Heart right ventricle (tissue), 16 donors: ENCODE data around the gene SIX3. TPM values are rescaled to one million over a fixed set of nuclear protein-coding genes. Genes with fewer than 3 reads are reported as not detected.

Experiments used
- ATAC-seq, 8 donors: fragments of 200-7000 bp; cut with Tn5 transposase; one replicate each; pipeline ENCODE4 v1.9.1; 2020; ENCODE audit warnings: mild to moderate bottlenecking in 8 of 8, moderate library complexity in 8 of 8, moderate number of reproducible peaks in 1 of 8
- DNase-seq, 2 donors: peaks; one replicate each; pipeline ENCODE4 v3.0.0-alpha.2; 2020
- H3K27ac ChIP-seq, 10 donors: fragments of 200-600 bp; sonication (generic) in 2 of 10; one replicate each; pipeline versions ENCODE4 v1.5.0 to v1.8.0; 2020 to 2022; ENCODE audit warnings: mild to moderate bottlenecking in 3 of 10
- H3K27me3 ChIP-seq, 7 donors: fragments of 200-600 bp; one replicate each; pipeline ENCODE4 v1.8.0; 2021 to 2022; ENCODE audit warnings: mild to moderate bottlenecking in 2 of 7
- H3K36me3 ChIP-seq, 9 donors: fragments of 200-600 bp; sonication (generic) in 1 of 9; one replicate each; pipeline versions ENCODE4 v1.5.0 to v1.8.0; 2020 to 2022; ENCODE audit warnings: mild to moderate bottlenecking in 2 of 9
- H3K4me1 ChIP-seq, 9 donors: fragments of 200-600 bp; sonication (generic) in 1 of 9; one replicate each; pipeline versions ENCODE4 v1.5.0 to v1.8.0; 2020 to 2022; ENCODE audit warnings: mild to moderate bottlenecking in 4 of 9
- H3K4me3 ChIP-seq, 10 donors: fragments of 200-600 bp; sonication (generic) in 2 of 10; one replicate each; pipeline versions ENCODE4 v1.5.0 to v1.8.0; 2020 to 2022; ENCODE audit warnings: mild to moderate bottlenecking in 7 of 10, moderate library complexity in 2 of 10
- H3K9me3 ChIP-seq, 11 donors: fragments of 200-600 bp in 10 of 11; sonication (generic) in 2 of 11; one replicate each; pipeline versions ENCODE4 v1.5.0 to v1.8.0; 2013 to 2022; ENCODE audit warnings: mild to moderate bottlenecking in 2 of 11, control low read depth in 1 of 11, moderate library complexity in 1 of 11
- WGBS, 2 donors: extraction: QIAGEN DNeasy Blood & Tissue Kit; methylation state at CpG; one replicate each; pipeline ENCODE4 v1.1.7; 2013; ENCODE audit warnings: inconsistent platforms in 1 of 2; 5-methylcytosine and 5-hydroxymethylcytosine counted together
- intact Hi-C, 10 donors: fragments of 100-400 bp; cut with DNase I; formaldehyde crosslinking; loops; one replicate each; pipeline versions ENCODE4 v1.11.1 to v1.14.2; 2022
- polyA plus RNA-seq, 2 donors: library from polyadenylated mRNA; stranded (reverse); fragments of 200-250 nt; gene quantifications; one replicate each; pipeline ENCODE4 v1.2.3, GENCODE V29; 2013
- total RNA-seq, 10 donors: library from RNA; stranded (reverse); fragmentation: NEBNext Ultra II Directional in 3 of 10; extraction: Animal tissue kit (Norgen Biotek cat#: 25700) in 3 of 10; gene quantifications; one replicate each; pipeline versions ENCODE4 v1.2.1 to v1.2.4, GENCODE V29; 2021 to 2023
- TF ChIP-seq, protein P1 (sequence below), 9 donors: fragments of 200-600 bp; sonication (generic) in 2 of 9; IDR thresholded peaks; one replicate each; pipeline versions ENCODE4 v1.5.0 to v1.8.0; 2021 to 2022; ENCODE audit warnings: antibody characterized with exemption in 9 of 9, mild to moderate bottlenecking in 5 of 9, moderate library complexity in 1 of 9
- donor health status: Arrhythmogenic right ventricular cardiomyopathy.
- donor health status: ischemic (EF 13 %, LVEDD 7.1; RV severe dilation, severe dysfunction).
- donor health status: healthy with polysubstance abuse.
- donor health status: DM: no; HTN: yes; CAD: no.
- donor health status: DM: no; HTN: no; CAD: no.
- donor health status: ischemic (EF 25% LVEDD 6.9; RV normal size, moderate dysfunction).
- donor health status: ischemic (EF 25% LVEDD 5.7; RV mildly dilated, moderate dysfunction).
- donor health status: healthy.
- donor health status: DM: yes; HTN: yes; CAD: no.
- donor health status: Ischemic cardiomyopathy.
- donor health status: ischemic (EF 35%, LVEDD 5.7; RV mildly dilated, moderate dysfunction).
- donor health status: nonischemic (EF 11% LVEDD 7.7; RV severe dilation, severe dysfunction).
- donor health status: DM: yes; HTN: yes; CAD: no.
- donor health status: PGD.
- donor health status: ischemic (EF 29% LVEDD 5.4; RV normal size, mild dysfunction).
- donor health status: nonischemic (EF 23%, LVEDD 6.1; RV moderate dilation, normal function).

SIX3 gene
- total and polyA plus RNA-seq, 12 donors = not detected

DNA sequence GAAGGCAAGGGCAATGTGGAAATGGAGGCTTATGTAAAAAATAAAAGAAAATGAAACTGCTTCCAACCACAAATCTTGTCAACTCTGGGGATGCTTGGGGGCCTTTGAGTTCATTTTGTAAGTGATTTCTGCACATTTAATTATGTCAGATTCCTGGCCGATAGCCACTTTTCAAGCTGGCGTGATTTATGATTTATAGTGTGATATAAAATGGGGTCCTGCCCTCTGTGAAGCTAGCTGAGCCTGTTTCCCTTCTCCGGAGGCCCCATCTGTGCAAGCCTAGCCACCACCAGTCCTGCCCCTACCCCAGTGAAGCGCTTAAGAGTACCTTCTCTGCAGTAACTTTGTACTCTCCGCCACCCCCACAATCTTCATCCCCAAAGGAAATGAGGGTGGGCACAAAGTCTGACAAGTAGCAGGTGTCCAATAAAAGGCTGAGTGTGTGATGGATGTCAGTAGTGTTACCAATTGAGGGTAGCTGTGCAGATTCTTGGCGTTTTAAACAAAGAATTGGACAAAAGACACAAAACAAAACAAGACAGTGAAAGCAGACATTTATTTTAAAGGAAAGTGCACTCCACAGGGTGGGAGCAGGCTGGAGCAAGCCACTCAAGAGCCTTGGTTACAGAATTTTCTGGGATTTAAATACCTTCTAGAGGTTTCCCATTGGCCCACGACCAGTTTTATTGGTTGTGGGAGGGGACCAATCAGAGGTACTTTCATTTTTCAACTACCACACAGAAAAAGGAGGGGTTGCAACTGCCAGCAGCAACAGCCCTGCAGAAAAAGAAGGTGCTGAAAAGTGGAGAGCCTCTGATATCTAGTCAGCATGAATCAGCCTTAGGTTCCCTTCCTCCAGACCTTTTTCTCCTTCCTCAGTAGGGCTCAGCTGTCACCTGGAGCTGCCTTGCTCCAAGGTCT is 39.0 kb upstream of the SIX3 start:
- DNase-seq = no peak
- H3K4me1 ChIP-seq = no peaks in the 10 kb centered on the region
- peaks cover 0 to 91% (median 72%) of the 10 kb centered on the region in 7 donors for H3K27me3 ChIP-seq
- no peak overlapping the region for H3K27ac ChIP-seq
- H3K9me3 ChIP-seq = no peaks in the 10 kb centered on the region
- H3K4me3 ChIP-seq = no peak overlapping the region
- intact Hi-C loops = no loop called here
- no peak for ATAC-seq
- 80 to 82% methylated on average over 7 of the region's 7 CpGs for WGBS, 2 donors
- TF ChIP-seq, protein P1, sequence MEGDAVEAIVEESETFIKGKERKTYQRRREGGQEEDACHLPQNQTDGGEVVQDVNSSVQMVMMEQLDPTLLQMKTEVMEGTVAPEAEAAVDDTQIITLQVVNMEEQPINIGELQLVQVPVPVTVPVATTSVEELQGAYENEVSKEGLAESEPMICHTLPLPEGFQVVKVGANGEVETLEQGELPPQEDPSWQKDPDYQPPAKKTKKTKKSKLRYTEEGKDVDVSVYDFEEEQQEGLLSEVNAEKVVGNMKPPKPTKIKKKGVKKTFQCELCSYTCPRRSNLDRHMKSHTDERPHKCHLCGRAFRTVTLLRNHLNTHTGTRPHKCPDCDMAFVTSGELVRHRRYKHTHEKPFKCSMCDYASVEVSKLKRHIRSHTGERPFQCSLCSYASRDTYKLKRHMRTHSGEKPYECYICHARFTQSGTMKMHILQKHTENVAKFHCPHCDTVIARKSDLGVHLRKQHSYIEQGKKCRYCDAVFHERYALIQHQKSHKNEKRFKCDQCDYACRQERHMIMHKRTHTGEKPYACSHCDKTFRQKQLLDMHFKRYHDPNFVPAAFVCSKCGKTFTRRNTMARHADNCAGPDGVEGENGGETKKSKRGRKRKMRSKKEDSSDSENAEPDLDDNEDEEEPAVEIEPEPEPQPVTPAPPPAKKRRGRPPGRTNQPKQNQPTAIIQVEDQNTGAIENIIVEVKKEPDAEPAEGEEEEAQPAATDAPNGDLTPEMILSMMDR (IDR thresholded peaks at IDR 0.05) = no peak
- H3K36me3 ChIP-seq = no peaks in the 10 kb centered on the region

DNA sequence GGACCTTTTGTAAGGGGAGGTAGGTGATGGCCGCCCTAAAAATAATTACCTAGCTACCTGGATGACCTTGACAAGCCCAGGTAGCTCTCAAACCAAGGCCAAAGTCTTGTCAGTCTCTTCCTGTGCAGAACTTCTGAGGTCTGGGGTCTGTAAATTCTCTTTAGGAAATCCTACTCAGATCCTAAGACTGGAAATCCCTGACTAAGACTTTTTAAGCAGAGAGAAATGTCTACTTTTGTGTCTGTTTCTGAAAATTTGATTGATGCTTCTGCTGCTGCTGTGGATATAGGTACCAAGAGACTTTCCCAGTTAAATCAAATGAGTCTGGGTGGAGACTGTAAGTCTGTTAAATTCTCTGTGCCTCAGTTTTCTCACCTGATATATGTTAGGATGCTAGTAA is 36.9 kb upstream of the SIX3 start:
- Histone ChIP-seq H3K36me3 (no peaks in the 10 kb centered on the region), H3K9me3 (peaks cover 0 to 14% (median 2%) of the 10 kb centered on the region in 11 donors), H3K4me3 (no peak overlapping the region), H3K27ac (no peak overlapping the region), H3K27me3 (peaks cover 0 to 94% (median 70%) of the 10 kb centered on the region in 7 donors), H3K4me1 (no peaks in the 10 kb centered on the region)
- DNase-seq = no peak
- TF ChIP-seq, protein P1 (IDR thresholded peaks at IDR 0.05) = no peak
- intact Hi-C loops = no loop called here
- 69 to 79% methylated on average over 1 of the region's 1 CpG for WGBS, 2 donors
- ATAC-seq = no peak

DNA sequence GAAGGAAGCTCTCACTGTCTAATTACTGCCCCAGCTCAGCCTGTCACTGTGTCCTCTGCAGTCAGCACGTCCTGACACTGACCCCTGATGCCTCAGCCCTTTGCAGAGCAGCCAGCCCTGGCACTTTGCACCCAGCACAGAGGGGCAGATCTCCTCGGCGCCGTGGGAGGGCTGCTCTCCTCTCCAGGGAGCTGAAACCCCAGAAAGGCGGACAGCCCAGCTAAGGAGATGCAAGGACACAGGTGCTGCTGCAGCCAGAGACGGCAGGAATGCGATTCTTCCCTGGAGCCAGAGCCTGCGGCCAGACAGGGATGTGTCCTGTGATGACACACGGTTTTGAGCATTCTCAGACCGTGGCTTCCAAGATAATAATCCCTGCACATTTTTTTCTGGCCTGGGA is 34.5 kb upstream of the SIX3 start:
- TF ChIP-seq, protein P1 (IDR thresholded peaks at IDR 0.05) = no peak
- Histone ChIP-seq H3K4me1 (no peaks in the 10 kb centered on the region), H3K27me3 (peaks cover 0 to 73% (median 55%) of the 10 kb centered on the region in 7 donors), H3K9me3 (peaks cover 0 to 38% (median 17%) of the 10 kb centered on the region in 11 donors), H3K27ac (no peak overlapping the region), H3K4me3 (no peak overlapping the region), H3K36me3 (no peaks in the 10 kb centered on the region)
- 35% methylated on average over 10 of the region's 10 CpGs for WGBS, 2 donors
- intact Hi-C loops = no loop called here
- ATAC-seq (no peak), DNase-seq (no peak)

DNA sequence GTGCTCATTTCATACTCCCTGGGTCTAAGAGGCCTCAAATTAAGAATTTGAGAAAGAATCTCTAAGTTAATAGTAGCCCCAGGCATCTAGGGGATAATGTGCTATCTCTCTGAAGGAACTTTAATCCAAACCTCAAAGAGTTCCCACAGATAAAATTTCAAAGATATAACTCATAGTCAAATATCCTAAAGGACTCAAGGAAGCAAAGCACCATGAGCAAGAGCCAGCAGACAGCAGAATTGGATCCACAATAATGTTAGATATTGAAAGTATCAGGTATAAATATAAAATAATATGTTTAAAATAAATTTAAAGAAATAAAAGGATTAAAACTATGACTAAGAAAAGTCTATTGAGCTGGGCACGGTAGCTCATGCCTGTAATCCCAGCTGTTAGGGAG is 31.7 kb upstream of the SIX3 start:
- Histone ChIP-seq H3K36me3 (no peaks in the 10 kb centered on the region), H3K27ac (no peak overlapping the region), H3K4me3 (no peak overlapping the region), H3K4me1 (no peaks in the 10 kb centered on the region), H3K27me3 (peaks cover 0 to 50% (median 39%) of the 10 kb centered on the region in 7 donors), H3K9me3 (peaks cover 0 to 42% (median 17%) of the 10 kb centered on the region in 11 donors)
- WGBS, 2 donors = 87 to 89% methylated on average over 1 of the region's 1 CpG
- intact Hi-C loops = no loop called here
- TF ChIP-seq, protein P1 (IDR thresholded peaks at IDR 0.05) = no peak
- DNase-seq (no peak), ATAC-seq (no peak)
